ENCODE results near the gene METTL21C.

GRCh38 chr13:102718746-102719145 lies 23.9 kb upstream of the METTL21C start:
- no peak for TF ChIP-seq GATA2 (IDR thresholded peaks at IDR 0.05; ENCODE audit: low read depth, low read length)
- no peak for TF ChIP-seq GATA3 (IDR thresholded peaks at IDR 0.05; ENCODE audit: low read depth, low read length)
